OCI-LY3 (cell line): ENCODE data around the gene CLVS2.

Experiments used
- CTCF ChIP-seq: fragments of 200-600, 300-600 bp; sonication (generic); IDR thresholded peaks from 2 replicates; pipeline ENCODE4 v1.5.1; 2014; ENCODE audit warnings: antibody characterized with exemption, low read length, low read depth
- EZH2phosphoT487 ChIP-seq: fragments of 200-600 bp; shearing (Covaris generic); IDR thresholded peaks from 2 replicates; pipeline ENCODE4 v1.6.1; 2018; ENCODE audit warnings: antibody characterized with exemption, mixed run types, low read depth

- no peak for TF ChIP-seq CTCF
- TF ChIP-seq EZH2phosphoT487: no peak
Observed at GRCh38 chr6:123000244-123000770, 4.3 kb downstream of the CLVS2 start.
